ENCODE measurements around the gene APRT.

DNA sequence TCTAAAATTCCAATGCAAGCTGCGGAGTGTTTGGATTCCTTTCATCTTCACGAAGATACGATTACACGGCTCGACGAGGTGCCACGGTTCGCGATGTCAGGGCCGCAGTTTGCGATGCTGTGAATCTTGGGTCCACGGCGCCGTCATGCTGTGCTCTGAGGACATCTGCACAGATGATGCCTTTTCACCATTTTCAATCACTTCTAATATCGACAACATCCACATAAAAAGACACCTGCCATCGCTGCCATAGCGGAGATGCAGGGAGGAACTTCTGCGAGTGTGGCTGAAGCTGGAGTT, 6.8 kb upstream of the APRT start:
- TF ChIP-seq, protein P1, sequence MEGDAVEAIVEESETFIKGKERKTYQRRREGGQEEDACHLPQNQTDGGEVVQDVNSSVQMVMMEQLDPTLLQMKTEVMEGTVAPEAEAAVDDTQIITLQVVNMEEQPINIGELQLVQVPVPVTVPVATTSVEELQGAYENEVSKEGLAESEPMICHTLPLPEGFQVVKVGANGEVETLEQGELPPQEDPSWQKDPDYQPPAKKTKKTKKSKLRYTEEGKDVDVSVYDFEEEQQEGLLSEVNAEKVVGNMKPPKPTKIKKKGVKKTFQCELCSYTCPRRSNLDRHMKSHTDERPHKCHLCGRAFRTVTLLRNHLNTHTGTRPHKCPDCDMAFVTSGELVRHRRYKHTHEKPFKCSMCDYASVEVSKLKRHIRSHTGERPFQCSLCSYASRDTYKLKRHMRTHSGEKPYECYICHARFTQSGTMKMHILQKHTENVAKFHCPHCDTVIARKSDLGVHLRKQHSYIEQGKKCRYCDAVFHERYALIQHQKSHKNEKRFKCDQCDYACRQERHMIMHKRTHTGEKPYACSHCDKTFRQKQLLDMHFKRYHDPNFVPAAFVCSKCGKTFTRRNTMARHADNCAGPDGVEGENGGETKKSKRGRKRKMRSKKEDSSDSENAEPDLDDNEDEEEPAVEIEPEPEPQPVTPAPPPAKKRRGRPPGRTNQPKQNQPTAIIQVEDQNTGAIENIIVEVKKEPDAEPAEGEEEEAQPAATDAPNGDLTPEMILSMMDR (conservative IDR thresholded peaks at IDR 0.05; ENCODE audit: low read depth, low read length) = no peak
- no peak for TF ChIP-seq EZH2phosphoT487 (IDR thresholded peaks at IDR 0.05; ENCODE audit: borderline replicate concordance, low read length)
- TF ChIP-seq EZH2 (IDR thresholded peaks at IDR 0.05; ENCODE audit: low read length, unreplicated experiment) = no peak
